Smooth muscle cell (in vitro differentiated cells): ENCODE data around the gene KSR1. TPM values are rescaled to one million over a fixed set of nuclear protein-coding genes. Genes with fewer than 3 reads are reported as not detected.
"Not testable (repeated sequence)": the region's sequence is repeated elsewhere in the genome, so short reads cannot be mapped to it uniquely, and the experiment has no call there.

Source experiments
- DNase-seq: peaks from one replicate; lab custom pipeline; 2025; ENCODE audit not compliant: unreplicated experiment; lab: John Stamatoyannopoulos, UW
- H2AFZ ChIP-seq: fragments of 200-600 bp; sonication (generic); 2 replicates; pipeline ENCODE4 v1.6.0; 2016; ENCODE audit warnings: antibody characterized with exemption, low read depth, mild to moderate bottlenecking
- H3F3A ChIP-seq: fragments of 200-600 bp; sonication (generic); 2 replicates; pipeline ENCODE4 v1.6.0; 2017; ENCODE audit warnings: antibody characterized with exemption, low read depth
- H3K27ac ChIP-seq: fragments of 200-600 bp; sonication (generic); 2 replicates; pipeline ENCODE4 v1.5.1; 2016; ENCODE audit warnings: low read depth, mild to moderate bottlenecking
- H3K27me3 ChIP-seq: fragments of 200-600 bp; sonication (generic); 2 replicates; pipeline ENCODE4 v1.6.1; 2016; ENCODE audit warnings: low read depth, mild to moderate bottlenecking
- H3K36me3 ChIP-seq: fragments of 200-600 bp; sonication (generic); 2 replicates; pipeline ENCODE4 v1.5.1; 2016; ENCODE audit warnings: low read depth
- H3K4me1 ChIP-seq: fragments of 200-600 bp; sonication (generic); 2 replicates; pipeline ENCODE4 v1.5.1; 2016; ENCODE audit warnings: low read depth
- H3K4me2 ChIP-seq: fragments of 200-600 bp; sonication (generic); 2 replicates; pipeline ENCODE4 v1.6.0; 2016; ENCODE audit warnings: mild to moderate bottlenecking
- H3K4me3 ChIP-seq: fragments of 200-600 bp; sonication (generic); 2 replicates; pipeline ENCODE4 v1.5.1; 2016; ENCODE audit warnings: mild to moderate bottlenecking
- H3K79me2 ChIP-seq: fragments of 200-600 bp; sonication (generic); 2 replicates; pipeline ENCODE4 v1.6.0; 2016; ENCODE audit warnings: low read depth, mild to moderate bottlenecking
- H3K9ac ChIP-seq: fragments of 200-600 bp; sonication (generic); 2 replicates; pipeline ENCODE4 v1.6.0; 2016; ENCODE audit warnings: low read depth
- H3K9me3 ChIP-seq: fragments of 200-600 bp; sonication (generic); replicated peaks from 2 replicates; pipeline ENCODE4 v1.5.1; 2016; ENCODE audit warnings: low read depth
- H4K20me1 ChIP-seq: fragments of 200-600 bp; sonication (generic); 2 replicates; pipeline ENCODE4 v1.6.0; 2016; ENCODE audit warnings: low read depth
- WGBS: methylation state at CpG from one replicate; pipeline ENCODE4 v1.1.7; 2016; ENCODE audit warnings: low lambda C conversion rate; 5-methylcytosine and 5-hydroxymethylcytosine counted together
- polyA plus RNA-seq: library from polyadenylated mRNA; unstranded; fragments of >200 nt; fragmentation: Nextera tagmentation; extraction: Ambion mirVana; gene quantifications from 2 replicates; pipeline ENCODE4 v1.2.1, GENCODE V29; 2016
- total RNA-seq: library from RNA; depleted of rRNA; stranded (reverse); fragments of >200 nt; gene quantifications from 2 replicates; pipeline ENCODE4 v1.2.3, GENCODE V29; 2014
- TF ChIP-seq, protein P1 (sequence below): fragments of 200-600 bp; sonication (generic); IDR thresholded peaks from 2 replicates; pipeline ENCODE4 v1.5.1; 2017; ENCODE audit warnings: borderline replicate concordance, mild to moderate bottlenecking, antibody characterized with exemption; ENCODE audit not compliant: insufficient read depth, poor library complexity, severe bottlenecking

The KSR1 gene
- total and polyA plus RNA-seq, 2 experiments from 2014 or later = 40.4 to 65.1 TPM

DNA sequence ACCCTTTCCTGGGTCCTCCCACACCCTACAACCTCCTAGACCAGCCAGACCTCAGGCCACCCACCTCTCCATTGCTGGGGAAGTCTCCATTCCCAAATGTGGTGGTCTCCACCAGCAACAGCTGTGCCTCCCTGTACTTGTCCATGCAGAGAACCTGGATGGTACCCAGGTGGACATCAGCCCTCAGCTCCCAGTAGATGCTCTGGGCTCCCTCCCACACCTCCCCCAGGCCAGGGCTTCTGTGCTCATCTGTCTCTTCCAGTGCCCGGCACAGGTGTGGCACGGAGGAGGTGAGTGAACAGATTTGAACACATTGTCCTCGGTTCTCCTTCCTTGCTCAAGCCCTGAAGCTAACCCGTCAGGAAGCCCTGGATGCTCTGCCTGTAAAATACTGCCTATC, 209.3 kb downstream of the KSR1 start:
- no peak overlapping the region for H3K4me3 ChIP-seq
- H3K9ac ChIP-seq = no peak overlapping the region
- TF ChIP-seq, protein P1, sequence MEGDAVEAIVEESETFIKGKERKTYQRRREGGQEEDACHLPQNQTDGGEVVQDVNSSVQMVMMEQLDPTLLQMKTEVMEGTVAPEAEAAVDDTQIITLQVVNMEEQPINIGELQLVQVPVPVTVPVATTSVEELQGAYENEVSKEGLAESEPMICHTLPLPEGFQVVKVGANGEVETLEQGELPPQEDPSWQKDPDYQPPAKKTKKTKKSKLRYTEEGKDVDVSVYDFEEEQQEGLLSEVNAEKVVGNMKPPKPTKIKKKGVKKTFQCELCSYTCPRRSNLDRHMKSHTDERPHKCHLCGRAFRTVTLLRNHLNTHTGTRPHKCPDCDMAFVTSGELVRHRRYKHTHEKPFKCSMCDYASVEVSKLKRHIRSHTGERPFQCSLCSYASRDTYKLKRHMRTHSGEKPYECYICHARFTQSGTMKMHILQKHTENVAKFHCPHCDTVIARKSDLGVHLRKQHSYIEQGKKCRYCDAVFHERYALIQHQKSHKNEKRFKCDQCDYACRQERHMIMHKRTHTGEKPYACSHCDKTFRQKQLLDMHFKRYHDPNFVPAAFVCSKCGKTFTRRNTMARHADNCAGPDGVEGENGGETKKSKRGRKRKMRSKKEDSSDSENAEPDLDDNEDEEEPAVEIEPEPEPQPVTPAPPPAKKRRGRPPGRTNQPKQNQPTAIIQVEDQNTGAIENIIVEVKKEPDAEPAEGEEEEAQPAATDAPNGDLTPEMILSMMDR = no peak
- no peak overlapping the region for H2AFZ ChIP-seq
- H3K36me3 ChIP-seq = no peaks in the 10 kb centered on the region
- no peaks in the 10 kb centered on the region for H3K27me3 ChIP-seq
- no peaks in the 10 kb centered on the region for H4K20me1 ChIP-seq
- H3K9me3 ChIP-seq = no peaks in the 10 kb centered on the region
- no peak for DNase-seq
- H3K4me1 ChIP-seq = no peaks in the 10 kb centered on the region
- no peak overlapping the region for H3K4me2 ChIP-seq
- H3F3A ChIP-seq = no peaks in the 10 kb centered on the region
- H3K27ac ChIP-seq = no peak overlapping the region
- H3K79me2 ChIP-seq = no peaks in the 10 kb centered on the region
- WGBS = 80% methylated on average over 4 of the region's 4 CpGs

DNA sequence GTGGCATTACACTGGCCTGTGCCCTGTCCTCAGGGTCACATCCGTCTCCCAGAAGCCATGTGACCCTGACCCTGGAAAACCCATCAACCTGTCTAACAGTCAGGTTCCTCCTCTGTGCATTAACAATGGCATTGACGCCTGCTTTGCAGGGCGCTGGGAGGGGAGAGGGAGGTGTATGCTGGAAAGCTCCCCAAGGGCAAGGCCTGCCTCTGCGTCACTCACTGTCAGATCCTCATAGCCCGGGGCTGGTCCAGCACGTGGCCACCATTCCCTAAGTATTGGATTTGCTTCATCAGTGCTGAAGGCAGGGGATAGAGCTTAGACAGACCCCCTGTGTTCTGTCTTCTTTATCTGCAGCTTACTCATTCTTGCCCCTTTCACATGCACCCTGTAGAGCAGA, 210.0 kb downstream of the KSR1 start:
- not testable (repeated sequence) for H3K79me2 ChIP-seq, H3K9me3 ChIP-seq, H3K4me3 ChIP-seq, H3K9ac ChIP-seq, H4K20me1 ChIP-seq, H3K4me1 ChIP-seq, H3K4me2 ChIP-seq, H2AFZ ChIP-seq, H3F3A ChIP-seq, H3K27ac ChIP-seq, DNase-seq, H3K27me3 ChIP-seq, H3K36me3 ChIP-seq
- 83% methylated on average over 6 of the region's 6 CpGs for WGBS

DNA sequence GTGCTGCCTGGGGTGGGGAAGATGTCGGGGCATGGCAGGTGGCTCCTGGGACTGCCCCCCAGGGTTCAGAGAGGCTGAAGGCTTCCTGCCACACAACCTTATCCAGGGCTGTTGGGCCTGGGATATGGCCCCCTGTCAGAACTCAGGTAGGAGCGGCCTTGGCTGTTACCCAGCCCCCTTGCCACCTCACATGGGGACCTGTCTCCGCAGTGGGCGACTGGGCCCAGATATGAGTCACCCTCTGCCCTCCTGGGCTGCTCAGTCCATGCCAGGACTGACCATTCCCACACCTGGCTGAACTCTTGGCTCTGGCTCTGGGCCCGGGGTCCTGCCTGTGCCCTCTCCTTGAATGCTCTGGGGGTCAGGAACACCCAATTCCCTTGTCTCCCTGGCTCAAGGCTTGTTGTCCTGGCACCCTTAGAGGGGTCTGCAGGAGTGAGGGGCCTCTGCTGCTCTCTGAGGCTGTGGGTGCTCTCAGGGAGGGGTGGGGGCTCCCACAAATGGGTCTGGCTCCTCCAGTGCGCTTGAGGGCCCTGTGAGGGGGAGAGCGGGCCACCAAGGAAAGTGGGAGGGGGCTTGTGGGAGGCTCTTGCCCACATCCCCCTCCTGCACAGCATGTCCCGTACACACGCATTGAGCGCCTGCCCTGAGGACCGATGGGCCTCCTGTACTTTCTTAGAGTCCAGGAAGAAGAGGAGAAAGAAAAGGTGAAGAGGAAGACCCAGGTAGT, 210.7 kb downstream of the KSR1 start:
- TF ChIP-seq, protein P1 = no peak
- H3K9ac ChIP-seq = no peak overlapping the region
- H4K20me1 ChIP-seq = no peaks in the 10 kb centered on the region
- no peak overlapping the region for H3K27ac ChIP-seq
- H3K27me3 ChIP-seq = no peaks in the 10 kb centered on the region
- H3K4me1 ChIP-seq = no peaks in the 10 kb centered on the region
- H3K36me3 ChIP-seq = no peaks in the 10 kb centered on the region
- DNase-seq = no peak
- H3K79me2 ChIP-seq = no peaks in the 10 kb centered on the region
- no peak overlapping the region for H3K4me2 ChIP-seq
- no peaks in the 10 kb centered on the region for H3F3A ChIP-seq
- 90% methylated on average over 11 of the region's 11 CpGs for WGBS
- H3K9me3 ChIP-seq = no peaks in the 10 kb centered on the region
- H3K4me3 ChIP-seq = no peak overlapping the region
- no peak overlapping the region for H2AFZ ChIP-seq

DNA sequence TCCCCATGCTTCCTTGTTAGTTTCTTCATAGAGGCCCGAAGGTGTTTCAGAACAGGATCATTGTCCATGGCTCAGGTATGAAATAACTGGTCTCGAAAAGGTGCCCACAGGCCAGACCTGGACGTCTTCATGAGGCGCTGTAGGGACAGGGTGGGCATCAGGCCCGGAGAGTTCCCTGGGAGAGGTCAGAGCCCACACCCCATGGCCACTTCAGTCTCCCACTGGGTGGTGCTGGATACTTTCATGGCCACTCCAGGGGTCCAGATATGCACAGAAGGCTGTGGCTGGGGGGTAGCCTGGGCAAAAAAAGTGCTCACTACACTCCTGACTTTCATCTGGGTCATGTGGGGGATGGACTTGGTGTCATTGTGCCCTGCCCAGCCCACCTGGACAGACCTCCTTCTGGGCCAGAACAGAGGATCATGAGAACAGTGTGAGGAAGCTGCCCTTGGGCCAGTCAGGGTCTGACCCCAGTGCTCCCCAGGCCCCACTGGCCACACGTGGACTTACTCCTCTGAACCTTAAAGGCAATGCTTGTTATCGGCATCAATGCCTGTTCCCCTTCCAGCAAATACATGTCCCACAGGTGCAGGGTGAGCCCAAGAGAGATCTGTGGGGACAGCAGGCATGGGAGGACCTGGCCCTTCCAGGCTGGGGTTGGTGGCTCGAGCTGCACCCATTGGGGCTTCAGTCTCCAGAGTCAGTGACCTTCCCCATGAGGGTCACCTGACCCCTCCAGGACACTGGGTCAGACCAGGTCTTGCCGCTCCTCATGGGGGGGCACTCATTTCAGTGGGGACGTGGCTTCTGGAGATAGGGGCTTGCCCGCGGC, 211.6 kb downstream of the KSR1 start:
- TF ChIP-seq, protein P1 = no peak
- no peak for DNase-seq
- WGBS = 85% methylated on average over 12 of the region's 12 CpGs

More for the DNA sequence above, 211.6 kb downstream of the KSR1 start:
- no peaks in the 10 kb centered on the region for H3K9me3 ChIP-seq
- no peaks in the 10 kb centered on the region for H3K36me3 ChIP-seq
- no peaks in the 10 kb centered on the region for H3F3A ChIP-seq
- no peak overlapping the region for H3K4me2 ChIP-seq
- no peak overlapping the region for H3K27ac ChIP-seq
- no peaks in the 10 kb centered on the region for H3K79me2 ChIP-seq
- H3K4me3 ChIP-seq = no peak overlapping the region
- H3K27me3 ChIP-seq = no peaks in the 10 kb centered on the region
- no peaks in the 10 kb centered on the region for H4K20me1 ChIP-seq
- no peaks in the 10 kb centered on the region for H3K4me1 ChIP-seq
- no peak overlapping the region for H2AFZ ChIP-seq
- no peak overlapping the region for H3K9ac ChIP-seq
